ENCODE results near the gene SORT1. TPM values are rescaled to one million over a fixed set of nuclear protein-coding genes. Genes with fewer than 3 reads are reported as not detected.
A peak's percentile ranks its signal among the peaks of the same experiment; 100 is the strongest.

Gene SORT1
- total and polyA plus RNA-seq, 4 donors, result 1.0 to 10.6 (median 3.4) TPM

GRCh38 chr1:109275706-109276345 is 121.9 kb downstream of the SORT1 start:
- no peak overlapping the region for H3K4me3 ChIP-seq (ENCODE audit: low read depth in 1 of 3, low read length in 3 of 3)
- WGBS, result 80% methylated on average over 9 of the region's 9 CpGs
- TF ChIP-seq TAF1 (conservative IDR thresholded peaks at IDR 0.05), result no peak
- no peak for TF ChIP-seq ZBTB33 (IDR thresholded peaks at IDR 0.05)
- TF ChIP-seq, protein P1, sequence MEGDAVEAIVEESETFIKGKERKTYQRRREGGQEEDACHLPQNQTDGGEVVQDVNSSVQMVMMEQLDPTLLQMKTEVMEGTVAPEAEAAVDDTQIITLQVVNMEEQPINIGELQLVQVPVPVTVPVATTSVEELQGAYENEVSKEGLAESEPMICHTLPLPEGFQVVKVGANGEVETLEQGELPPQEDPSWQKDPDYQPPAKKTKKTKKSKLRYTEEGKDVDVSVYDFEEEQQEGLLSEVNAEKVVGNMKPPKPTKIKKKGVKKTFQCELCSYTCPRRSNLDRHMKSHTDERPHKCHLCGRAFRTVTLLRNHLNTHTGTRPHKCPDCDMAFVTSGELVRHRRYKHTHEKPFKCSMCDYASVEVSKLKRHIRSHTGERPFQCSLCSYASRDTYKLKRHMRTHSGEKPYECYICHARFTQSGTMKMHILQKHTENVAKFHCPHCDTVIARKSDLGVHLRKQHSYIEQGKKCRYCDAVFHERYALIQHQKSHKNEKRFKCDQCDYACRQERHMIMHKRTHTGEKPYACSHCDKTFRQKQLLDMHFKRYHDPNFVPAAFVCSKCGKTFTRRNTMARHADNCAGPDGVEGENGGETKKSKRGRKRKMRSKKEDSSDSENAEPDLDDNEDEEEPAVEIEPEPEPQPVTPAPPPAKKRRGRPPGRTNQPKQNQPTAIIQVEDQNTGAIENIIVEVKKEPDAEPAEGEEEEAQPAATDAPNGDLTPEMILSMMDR (IDR thresholded peaks at IDR 0.05; ENCODE audit: low read depth, low read length, missing input control), result no peak
- no peak for TF ChIP-seq REST (IDR thresholded peaks at IDR 0.05)
- TF ChIP-seq RAD21 (IDR thresholded peaks at IDR 0.05), result no peak

GRCh38 chr1:109274533-109275476 is 122.9 kb downstream of the SORT1 start:
- no peaks in the 10 kb centered on the region for H3K9me3 ChIP-seq (ENCODE audit: control insufficient read depth in 4 of 4, low read length in 3 of 4)
- H3K36me3 ChIP-seq (ENCODE audit: control insufficient read depth in 4 of 4, insufficient read depth in 3 of 4, low read depth in 1 of 4, low read length in 3 of 4), result no peaks in the 10 kb centered on the region
- peaks cover 4 to 39% (median 28%) of the 10 kb centered on the region in 4 donors for H3K4me1 ChIP-seq (ENCODE audit: control insufficient read depth in 4 of 4, insufficient read depth in 4 of 4, low read length in 3 of 4)
- H3K4me3 ChIP-seq (ENCODE audit: low read depth in 1 of 3, low read length in 3 of 3), result peak overlapping the region in 2 of 3 donors; percentile 9
- no peaks in the 10 kb centered on the region for H3K27me3 ChIP-seq (ENCODE audit: control insufficient read depth in 4 of 4, insufficient read depth in 4 of 4, low read length in 3 of 4)
- peak; percentile 60 for DNase-seq (ENCODE audit: low spot score)
- H3K27ac ChIP-seq (ENCODE audit: low read depth in 1 of 2, low read length in 2 of 2), result peak overlapping the region; percentile 45 to 56
- WGBS, result 24% methylated on average over 24 of the region's 24 CpGs
- H3K9ac ChIP-seq (ENCODE audit: low read depth in 1 of 2, low read length in 2 of 2), result peak overlapping the region in 1 of 2 donors; percentile 2
- TF ChIP-seq SP1 (IDR thresholded peaks at IDR 0.05), result peak; percentile 74
- TF ChIP-seq EGR1 (IDR thresholded peaks at IDR 0.05; ENCODE audit: low read depth in 2 of 2), result no peak
- TF ChIP-seq FOXA1 (IDR thresholded peaks at IDR 0.05), result peak; percentile 68
- TF ChIP-seq, protein P2, sequence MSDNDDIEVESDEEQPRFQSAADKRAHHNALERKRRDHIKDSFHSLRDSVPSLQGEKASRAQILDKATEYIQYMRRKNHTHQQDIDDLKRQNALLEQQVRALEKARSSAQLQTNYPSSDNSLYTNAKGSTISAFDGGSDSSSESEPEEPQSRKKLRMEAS (IDR thresholded peaks at IDR 0.05), result no peak
- TF ChIP-seq ZBTB33 (IDR thresholded peaks at IDR 0.05), result no peak
- no peak for TF ChIP-seq ATF3 (IDR thresholded peaks at IDR 0.05)
- TF ChIP-seq HNF4A (conservative IDR thresholded peaks at IDR 0.05), result peak; percentile 40 to 51
- no peak for TF ChIP-seq HNF4G (IDR thresholded peaks at IDR 0.05)
- TF ChIP-seq TAF1 (conservative IDR thresholded peaks at IDR 0.05), result no peak
- no peak for TF ChIP-seq GABPA (IDR thresholded peaks at IDR 0.05 in 1 of 2, conservative IDR thresholded peaks at IDR 0.05 in 1 of 2)
- peak; percentile 24 to 32 for TF ChIP-seq RXRA (IDR thresholded peaks at IDR 0.05)
- TF ChIP-seq, protein P1 (IDR thresholded peaks at IDR 0.05; ENCODE audit: low read depth, low read length, missing input control), result no peak

More at GRCh38 chr1:109275706-109276345, 121.9 kb downstream of the SORT1 start:
- H3K27ac ChIP-seq (ENCODE audit: low read depth in 1 of 2, low read length in 2 of 2), result no peak overlapping the region
- no peak overlapping the region for H3K9ac ChIP-seq (ENCODE audit: low read depth in 1 of 2, low read length in 2 of 2)
- no peaks in the 10 kb centered on the region for H3K27me3 ChIP-seq (ENCODE audit: control insufficient read depth in 4 of 4, insufficient read depth in 4 of 4, low read length in 3 of 4)
- peaks cover 4 to 39% (median 28%) of the 10 kb centered on the region in 4 donors for H3K4me1 ChIP-seq (ENCODE audit: control insufficient read depth in 4 of 4, insufficient read depth in 4 of 4, low read length in 3 of 4)
- H3K9me3 ChIP-seq (ENCODE audit: control insufficient read depth in 4 of 4, low read length in 3 of 4), result no peaks in the 10 kb centered on the region
- no peak for DNase-seq (ENCODE audit: low spot score)
- H3K36me3 ChIP-seq (ENCODE audit: control insufficient read depth in 4 of 4, insufficient read depth in 3 of 4, low read depth in 1 of 4, low read length in 3 of 4), result no peaks in the 10 kb centered on the region

All from liver (tissue), 9 donors.